GM19438 (cell line): Measurements from ENCODE around the gene PGAP6.
"Not testable (repeated sequence)": the region's sequence is repeated elsewhere in the genome, so short reads cannot be mapped to it uniquely, and the experiment has no call there.

ENCODE experiments used
- ATAC-seq: cut with Tn5 transposase; IDR thresholded peaks from one replicate; pipeline ENCODE4 v1.9.1; 2021; ENCODE audit warnings: low read depth; ENCODE audit not compliant: unreplicated experiment

PGAP6 gene

DNA sequence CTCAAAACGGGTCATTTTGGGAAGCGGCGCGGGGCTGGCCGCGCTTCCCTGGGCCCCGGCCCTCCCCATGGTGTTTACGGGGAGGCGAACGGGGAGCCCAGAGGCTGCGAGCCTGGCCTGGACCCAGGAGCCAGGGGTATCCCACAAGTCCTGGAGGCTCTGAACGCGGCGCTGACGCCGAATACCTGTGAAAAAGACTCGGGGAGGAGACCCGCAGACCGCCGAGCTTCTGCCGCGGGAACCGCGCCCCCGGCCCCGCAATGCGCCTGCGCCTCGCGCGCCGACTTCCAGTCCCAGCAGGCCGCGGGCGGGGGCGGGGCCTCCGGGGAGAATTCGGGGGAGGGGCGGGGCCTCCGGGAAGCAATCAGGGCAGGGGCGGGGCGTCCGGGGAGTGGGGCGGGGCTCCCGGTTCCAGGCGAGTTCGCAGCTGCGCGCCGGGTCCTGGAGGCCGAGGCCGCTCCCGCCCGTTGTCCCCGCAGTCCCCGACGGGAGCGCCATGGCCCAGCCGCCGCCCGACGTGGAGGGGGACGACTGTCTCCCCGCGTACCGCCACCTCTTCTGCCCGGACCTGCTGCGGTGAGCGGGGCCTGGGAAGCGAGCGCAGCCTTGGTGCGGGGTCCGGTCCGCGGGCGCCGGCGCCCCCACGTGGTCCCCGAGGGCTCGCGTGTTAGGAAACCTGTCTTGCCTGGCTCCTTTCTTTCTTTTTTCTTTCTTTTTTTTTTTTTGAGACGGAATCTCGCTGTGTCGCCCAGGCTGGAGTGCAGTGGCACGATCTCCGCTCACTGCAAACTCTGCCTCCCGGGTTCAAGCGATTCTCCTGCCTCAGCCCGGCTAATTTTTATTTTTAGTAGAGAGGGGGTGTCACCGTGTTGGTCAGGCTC is 19.9 kb upstream of the PGAP6 start, which contains the start of gene DECR2:
TSS of gene DECR2 (plus strand) at position 418 of the 881 bp plus-strand sequence. CDS start at position 497, 79 bp downstream.
- peak; percentile 49 for ATAC-seq

DNA sequence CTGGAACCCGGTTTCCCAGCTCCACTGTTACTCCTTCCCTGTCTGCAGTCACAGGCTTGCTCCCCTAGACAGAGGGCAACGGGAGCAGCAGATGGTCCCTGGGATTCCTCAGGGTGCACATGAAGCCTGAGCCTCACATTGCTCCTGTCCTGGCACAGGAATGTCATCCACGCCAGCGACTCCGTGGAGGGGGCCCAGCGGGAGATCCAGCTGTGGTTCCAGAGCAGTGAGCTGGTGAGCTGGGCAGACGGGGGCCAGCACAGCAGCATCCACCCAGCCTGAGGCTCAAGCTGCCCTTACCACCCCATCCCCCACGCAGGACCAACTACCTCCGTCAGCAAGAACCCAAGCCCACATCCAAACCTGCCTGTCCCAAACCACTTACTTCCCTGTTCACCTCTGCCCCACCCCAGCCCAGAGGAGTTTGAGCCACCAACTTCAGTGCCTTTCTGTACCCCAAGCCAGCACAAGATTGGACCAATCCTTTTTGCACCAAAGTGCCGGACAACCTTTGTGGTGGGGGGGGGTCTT is 18.3 kb upstream of the PGAP6 start:
- ATAC-seq: no peak

DNA sequence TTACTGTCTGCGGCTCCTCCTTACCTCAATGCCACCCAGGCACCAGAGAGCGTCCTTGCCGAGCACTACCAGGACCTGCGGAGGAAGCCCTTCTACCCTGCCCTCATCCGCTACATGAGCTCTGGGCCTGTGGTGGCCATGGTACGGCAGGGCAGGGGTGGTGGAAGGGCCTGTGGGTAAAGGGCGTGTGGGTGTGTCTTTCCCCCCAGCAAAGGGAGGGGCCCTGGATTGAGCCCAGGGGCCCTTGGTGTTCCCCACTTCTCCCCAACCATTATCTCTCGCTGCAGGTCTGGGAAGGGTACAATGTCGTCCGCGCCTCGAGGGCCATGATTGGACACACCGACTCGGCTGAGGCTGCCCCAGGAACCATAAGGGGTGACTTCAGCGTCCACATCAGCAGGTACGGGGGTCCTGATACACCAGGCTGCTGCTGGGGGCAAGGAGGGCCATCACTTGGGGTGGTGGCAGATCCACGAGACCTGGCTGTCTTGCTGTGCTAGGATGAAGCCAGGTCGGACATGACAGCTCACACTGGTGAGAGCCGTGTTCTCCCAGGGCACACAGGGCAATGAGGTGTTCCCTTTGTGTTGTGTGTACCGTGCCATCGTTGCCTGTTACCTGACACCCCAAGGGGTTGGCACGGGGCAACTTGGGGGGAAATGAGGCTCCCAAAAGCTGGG is 17.7 kb upstream of the PGAP6 start:
- no peak for ATAC-seq

DNA sequence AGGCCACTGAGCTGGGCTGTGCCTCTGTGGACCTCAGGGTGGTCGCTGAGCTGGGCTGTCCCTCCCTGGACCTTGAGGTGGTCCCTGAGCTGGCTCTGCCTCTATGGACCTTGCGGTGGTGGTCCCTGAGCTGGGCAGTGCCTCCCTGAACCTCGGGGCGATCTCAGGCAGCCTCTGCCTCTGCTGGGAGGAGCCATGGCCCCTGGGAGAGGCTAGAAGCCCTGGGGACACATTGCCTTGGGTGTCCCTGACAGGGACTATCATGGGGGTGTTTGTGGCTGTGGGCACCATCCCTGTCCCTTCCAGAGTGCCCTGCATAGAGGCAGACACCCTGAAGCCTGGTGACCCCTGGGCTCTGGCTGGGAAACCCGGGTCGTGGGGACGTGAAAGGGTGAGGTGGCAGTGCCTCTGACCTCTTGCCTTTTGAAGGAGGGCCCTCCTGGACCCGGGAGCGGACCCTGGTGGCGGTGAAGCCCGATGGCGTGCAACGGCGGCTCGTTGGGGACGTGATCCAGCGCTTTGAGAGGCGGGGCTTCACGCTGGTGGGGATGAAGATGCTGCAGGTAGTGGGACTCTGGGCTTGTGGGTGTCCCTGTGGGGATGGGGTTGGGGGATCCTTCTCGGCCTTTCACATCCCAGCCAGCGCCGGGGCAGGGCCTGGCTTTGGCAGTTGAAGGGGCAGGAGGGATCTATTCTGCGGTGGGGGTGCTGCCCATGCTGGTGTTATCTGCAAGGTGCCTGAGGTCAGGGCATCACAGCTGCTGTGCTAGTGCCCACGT is 17.0 kb upstream of the PGAP6 start:
- ATAC-seq: no peak

DNA sequence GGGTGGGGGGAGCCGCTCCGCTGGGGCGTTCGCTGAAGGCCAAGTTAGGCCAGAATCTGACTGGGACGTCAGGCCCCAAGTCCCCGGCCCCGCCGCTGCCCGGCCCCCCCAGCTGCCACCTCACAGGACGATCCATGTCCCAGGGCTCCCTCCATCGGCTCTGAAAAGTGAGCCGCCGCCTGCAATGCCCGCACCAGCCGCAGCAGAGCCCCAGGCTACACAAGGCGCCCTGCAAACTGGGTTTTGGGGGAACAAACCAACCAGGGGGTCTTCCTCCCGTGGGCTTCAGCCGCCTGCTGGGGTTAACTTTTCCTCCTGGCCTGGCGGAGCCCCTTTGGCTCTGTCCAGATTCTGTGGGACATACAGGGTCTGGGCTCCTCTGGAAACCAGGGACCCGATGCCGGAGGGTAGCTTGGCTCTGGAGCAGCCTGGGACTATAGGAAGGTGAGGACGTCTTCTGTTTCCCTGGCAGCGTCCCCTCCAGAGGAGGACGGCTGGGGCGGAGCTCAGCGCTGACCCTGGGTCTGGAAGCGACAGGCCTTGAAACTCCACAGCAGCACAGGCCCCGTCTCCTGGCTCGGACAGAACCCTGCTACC is 16.1 kb upstream of the PGAP6 start:
- no peak for ATAC-seq

DNA sequence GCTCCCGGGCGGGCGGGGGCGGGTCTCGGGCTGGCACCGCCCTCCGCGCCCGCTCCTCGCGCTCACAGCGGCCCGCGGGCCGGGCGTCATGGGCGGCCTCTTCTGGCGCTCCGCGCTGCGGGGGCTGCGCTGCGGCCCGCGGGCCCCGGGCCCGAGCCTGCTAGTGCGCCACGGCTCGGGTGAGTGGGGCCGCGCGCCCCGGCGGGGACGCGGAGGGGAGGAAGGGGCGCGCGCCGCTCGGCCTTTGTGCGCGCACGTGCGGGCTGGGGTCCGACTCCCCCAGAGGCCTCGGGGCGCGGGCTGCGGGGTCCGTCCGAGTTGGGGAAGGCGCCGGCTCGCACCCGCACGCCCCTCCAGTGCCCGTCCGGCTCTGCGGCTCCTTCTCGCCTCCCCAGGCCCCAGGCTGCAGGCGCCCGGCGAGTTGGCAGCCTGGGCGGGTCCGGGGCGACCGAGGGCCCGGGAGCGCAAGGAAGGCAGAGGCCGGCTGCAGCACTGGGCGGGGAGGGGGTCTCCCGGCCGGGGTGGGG is 15.4 kb upstream of the PGAP6 start, which contains the start of gene NME4:
TSS of gene NME4 (plus strand) at position 65 of the 527 bp plus-strand sequence. CDS start at position 89, 24 bp downstream.
- no peak for ATAC-seq

DNA sequence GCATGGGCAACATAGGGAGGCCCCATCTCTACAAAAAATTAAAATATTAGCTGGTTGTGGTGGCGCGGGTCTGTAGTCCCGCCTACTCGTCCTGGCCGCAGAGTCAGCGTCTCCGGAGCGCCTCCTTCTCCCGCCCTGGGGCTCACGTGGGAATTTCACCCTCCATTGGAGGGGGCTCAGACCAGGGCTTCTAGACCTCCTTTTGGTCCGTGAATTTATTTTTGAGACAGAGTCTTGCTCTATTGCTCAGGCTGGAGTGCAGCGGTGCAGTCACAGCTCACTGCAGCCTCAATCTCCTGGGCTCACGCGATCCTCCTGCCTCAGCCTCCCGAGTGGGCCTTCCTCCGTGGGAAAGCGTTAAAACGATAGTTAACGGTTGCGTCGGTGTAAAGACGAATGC is 14.8 kb upstream of the PGAP6 start:
- no peak for ATAC-seq

DNA sequence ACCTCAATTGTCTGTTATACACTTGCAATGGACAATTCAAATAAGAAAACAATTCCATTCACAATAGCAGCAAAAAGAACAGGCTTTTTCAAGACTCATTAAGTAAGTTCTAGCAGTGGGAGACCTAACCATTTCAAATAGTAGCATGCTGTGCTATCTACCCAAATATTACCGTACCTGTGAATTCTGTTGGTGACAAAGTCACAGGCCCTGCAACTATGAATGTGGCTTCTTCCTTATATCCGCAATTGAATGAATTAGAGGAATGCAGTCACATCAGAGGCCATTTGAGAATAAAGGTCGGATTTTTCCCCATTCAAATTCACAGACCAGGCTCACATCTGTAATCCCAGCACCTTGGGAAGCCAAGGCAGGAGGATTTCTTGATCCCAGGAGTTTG is 14.4 kb upstream of the PGAP6 start:
- ATAC-seq: no peak

DNA sequence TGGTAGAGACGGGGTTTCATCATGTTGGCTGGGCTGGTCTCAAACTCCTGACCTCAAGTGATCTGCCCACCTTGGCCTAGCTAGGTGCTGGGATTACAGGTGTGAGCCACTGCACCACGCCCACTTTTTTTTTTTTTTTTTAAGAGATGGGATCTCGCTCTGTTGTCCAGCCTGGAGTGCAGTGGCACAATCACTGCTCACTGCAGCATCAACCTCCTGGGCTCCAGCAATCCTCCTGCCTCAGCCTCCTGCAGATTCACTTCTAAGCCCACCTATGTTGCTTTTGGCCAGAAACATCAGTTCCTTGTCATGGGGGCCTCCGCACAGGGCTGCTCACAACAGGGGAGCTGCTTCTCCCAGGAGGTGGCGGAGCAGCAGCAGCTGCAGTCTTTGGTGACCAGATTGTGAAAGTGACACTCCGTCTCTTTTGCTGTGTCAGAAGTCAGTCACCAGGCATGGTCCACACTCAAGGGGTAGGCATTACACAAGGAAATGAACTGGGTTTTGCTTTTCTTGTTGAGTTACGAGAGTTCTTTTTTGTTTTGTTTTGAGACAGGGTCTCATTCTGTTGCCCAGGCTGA is 10.8 kb upstream of the PGAP6 start:
- ATAC-seq: no peak

DNA sequence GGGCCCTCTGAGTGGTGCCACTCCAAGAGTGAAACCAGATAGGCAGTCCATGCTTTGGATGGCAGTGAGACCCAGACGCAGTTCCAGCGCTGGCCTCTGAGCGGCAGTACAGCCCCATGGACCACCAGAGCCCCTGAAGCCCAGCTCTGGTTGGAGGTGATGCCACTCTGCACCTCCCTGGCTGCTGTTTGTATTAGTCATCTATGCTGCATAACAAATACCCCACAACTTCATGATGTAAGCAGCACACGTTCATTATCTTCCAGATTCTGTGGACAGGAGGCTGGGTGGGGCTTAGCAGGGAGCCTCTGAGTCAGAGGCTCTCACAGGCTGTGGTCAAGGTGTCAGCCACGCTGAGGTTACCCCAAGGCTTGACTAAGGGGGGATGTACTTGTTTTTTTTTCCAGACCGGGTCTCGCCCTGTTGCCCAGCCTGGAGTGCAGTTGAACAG is 10.1 kb upstream of the PGAP6 start:
- ATAC-seq: no peak

DNA sequence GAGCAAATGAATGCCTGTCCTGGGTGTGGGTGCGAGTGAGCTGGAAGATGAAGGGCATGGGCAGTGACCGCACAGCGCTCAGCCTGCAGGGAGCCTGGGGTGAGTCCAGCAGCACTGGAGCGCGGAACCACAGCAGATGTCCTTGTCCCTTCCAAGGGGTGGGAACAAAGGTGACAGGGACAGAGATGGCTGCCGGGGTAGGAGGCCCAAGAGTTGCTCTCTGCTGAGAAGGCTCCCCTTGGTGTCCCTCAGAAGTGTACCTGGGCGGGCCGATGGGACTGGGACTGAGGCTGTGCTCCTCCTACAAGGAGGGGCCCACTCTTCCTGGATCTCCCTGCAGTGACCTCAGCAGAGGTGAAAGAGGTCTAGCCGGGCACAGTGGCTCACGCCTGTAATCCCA is 7.6 kb upstream of the PGAP6 start:
- no peak for ATAC-seq

DNA sequence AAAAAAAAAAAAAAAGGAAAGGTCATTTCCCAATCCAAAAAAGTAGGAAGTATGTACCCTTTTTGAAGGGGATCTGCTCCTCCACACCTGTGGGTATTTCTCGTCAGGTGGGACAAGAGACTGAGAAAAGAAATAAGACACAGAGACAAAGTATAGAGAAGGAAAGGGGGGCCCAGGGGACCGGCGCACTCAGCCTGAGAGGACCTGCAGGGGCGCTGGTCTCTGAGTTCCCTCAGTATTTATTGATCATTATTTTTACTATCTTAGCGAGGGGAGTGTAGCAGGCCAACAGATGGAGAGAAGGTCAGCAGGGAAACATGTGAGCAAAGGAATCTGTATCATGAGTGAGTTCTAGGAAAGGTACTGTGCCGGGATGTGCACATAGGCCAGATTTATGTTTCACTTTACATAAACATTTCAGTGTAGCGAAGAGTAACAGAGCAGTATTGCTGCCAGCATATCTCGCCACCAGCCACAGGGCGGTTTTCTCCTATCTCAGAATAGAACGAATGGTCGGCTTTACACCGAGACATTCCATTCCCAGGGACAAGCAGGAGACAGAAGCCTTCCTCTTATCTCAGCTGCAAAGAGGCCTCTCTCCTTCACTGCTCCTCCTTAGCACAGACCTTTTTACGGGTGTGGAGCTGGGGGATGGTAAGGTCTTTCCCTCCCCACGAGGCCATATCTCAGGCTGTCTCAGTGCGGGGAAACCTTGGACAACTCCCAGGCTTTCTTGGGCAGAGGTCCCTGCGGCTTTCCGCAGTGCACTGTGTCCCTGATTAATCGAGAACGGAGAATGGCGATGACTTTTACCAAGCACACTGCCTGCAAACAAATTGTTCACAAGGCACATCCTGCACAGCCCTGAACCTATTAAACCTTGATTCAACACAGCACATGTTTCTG is 6.2 kb upstream of the PGAP6 start:
- not testable (repeated sequence) for ATAC-seq

DNA sequence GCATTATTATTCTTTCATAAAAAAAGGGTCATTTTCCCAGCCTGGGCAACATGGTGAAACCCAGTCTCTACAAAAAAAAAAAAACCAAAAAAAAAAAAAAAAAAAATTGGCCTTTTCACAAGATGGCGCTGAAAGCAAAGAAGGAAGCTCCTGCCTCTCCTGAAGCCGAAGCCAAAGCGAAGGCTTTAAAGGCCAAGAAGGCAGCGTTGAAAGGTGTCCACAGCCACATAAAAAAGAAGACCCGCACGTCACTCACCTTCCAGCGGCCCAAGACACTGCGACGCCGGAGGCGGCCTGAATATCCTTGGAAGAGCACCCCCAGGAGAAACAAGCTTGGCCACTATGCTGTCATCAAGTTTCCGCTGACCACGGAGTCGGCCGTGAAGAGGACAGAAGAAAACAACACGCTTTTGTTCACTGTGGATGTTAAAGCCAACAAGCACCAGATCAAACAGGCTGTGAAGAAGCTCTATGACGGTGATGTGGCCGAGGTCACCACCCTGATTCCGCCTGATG is 4.9 kb upstream of the PGAP6 start:
- no peak for ATAC-seq

DNA sequence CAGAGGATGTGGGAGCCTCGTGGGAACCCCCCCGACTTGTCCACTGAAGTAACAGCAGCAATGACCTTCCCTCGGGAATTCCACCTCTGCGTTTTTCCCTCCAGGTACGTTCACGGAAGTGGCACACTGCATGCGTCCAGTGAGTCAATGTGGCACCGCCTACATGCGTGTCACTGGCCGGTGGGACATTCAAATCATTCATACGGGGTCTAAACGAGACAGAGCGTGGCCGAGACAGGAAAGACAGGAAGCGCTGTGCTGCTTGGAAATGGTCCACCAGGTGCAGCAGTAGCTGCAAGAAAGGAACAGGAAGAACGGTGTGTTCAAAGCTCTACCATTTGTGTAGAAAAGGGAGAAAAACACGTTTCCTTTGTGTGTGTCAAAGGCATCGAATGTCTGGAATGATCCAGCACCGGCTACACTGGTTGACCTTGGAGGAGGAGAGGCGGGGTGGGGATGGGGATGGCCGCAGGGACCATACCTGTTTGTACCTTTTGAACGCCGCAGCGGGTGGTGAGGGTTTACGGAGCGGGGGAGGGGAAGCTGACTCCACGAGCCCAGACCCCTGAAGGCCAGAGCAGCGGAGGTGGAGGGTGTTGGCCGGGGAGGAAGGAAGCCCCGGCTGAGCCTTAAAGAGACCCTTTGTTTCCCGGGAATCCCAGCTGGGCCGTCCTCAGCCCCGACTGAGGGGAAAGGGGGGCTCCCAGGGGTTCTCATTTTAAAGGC is 1.7 kb upstream of the PGAP6 start:
- no peak for ATAC-seq

DNA sequence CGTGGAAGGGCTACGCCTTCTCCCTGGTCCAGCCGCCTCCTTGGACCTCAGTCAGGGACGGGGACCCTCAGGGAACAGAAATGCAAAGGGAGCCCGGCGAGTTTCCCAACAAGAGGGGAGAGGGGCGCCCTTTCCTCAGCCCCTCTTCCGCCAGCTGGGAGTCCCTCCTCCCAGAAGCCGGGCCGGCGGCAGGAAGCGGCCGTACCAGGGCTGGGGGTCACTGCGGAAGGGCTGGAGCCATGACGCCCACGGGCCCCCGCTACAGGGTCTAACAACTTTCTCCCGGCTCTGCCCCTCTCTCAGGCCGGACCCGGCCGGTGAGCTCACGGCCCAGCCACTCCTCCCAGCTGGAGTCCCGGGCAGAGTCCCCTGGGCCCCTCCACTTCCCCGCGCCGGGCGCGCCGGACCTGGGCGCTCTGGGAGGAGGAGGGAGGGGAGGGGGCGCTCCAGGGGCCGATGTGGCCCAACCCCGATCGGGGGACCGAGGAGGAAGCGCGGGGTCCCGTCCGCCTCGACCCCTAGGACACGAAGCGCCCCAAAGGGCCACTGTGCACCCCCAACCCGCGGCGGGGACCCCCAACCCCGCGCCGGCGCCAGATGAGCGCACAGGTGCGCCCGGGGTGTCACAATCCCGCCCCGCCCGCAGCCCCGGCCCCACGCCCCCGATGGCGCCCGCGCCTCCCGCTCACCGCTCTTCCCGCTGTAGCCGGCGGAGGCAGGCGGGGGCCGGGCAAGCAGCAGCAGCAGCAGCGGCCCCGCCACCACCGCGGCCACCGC is 578 bp downstream of the PGAP6 start:
- peak; percentile 13 for ATAC-seq

DNA sequence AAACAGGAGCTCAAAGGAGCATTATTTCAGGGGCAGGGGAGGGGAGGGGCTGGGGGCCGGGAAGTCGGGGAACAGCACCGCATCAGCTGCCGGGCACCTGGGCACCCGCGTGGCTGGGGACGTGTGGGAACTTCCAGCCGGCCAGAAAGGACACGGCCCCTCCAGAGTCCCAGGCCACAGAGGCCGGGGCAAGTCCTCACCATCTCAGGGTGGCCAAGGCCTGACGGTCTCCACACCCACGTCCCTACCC is 1.1 kb downstream of the PGAP6 start:
- ATAC-seq: no peak
